Right lobe of liver (tissue), 6 donors: ENCODE measurements around the gene HPSE. TPM values are rescaled to one million over a fixed set of nuclear protein-coding genes. Genes with fewer than 3 reads are reported as not detected.
A peak's percentile ranks its signal among the peaks of the same experiment; 100 is the strongest.

Source experiments
- ATAC-seq, 4 donors: fragments of 200-7000 bp; cut with Tn5 transposase; one replicate each; pipeline ENCODE4 v1.9.1; 2020; ENCODE audit warnings: mild to moderate bottlenecking in 4 of 4, moderate library complexity in 4 of 4
- DNase-seq, 3 donors: peaks; one replicate each; pipeline ENCODE4 v3.0.0-alpha.2; 2020
- H3K27ac ChIP-seq, 3 donors: fragments of 200-600 bp; one replicate each; pipeline ENCODE4 v1.8.0; 2022
- H3K27me3 ChIP-seq, 2 donors: fragments of 200-600 bp; one replicate each; pipeline ENCODE4 v1.8.0; 2022
- H3K36me3 ChIP-seq, 4 donors: fragments of 200-600 bp; sonication (generic) in 1 of 4; one replicate each; pipeline versions ENCODE4 v1.5.1 to v1.8.0; 2017 to 2022; ENCODE audit warnings: control low read depth in 1 of 4
- H3K4me1 ChIP-seq, 4 donors: fragments of 200-600 bp; sonication (generic) in 1 of 4; one replicate each; pipeline versions ENCODE4 v1.5.1 to v1.8.0; 2017 to 2022; ENCODE audit warnings: control low read depth in 1 of 4
- H3K4me3 ChIP-seq, 3 donors: fragments of 200-600 bp; one replicate each; pipeline ENCODE4 v1.8.0; 2022
- H3K9me3 ChIP-seq, 4 donors: fragments of 200-600 bp; sonication (generic) in 1 of 4; one replicate each; pipeline versions ENCODE4 v1.5.1 to v1.8.0; 2017 to 2022; ENCODE audit warnings: control low read depth in 1 of 4
- POLR2A ChIP-seq: fragments of 450-650 bp; IDR thresholded peaks from one replicate; pipeline ENCODE4 v1.6.1; 2017; ENCODE audit warnings: antibody characterized with exemption, mild to moderate bottlenecking
- WGBS: methylation state at CpG from one replicate; pipeline ENCODE4 v1.1.6; 2018; ENCODE audit warnings: low coverage, low lambda C conversion rate; ENCODE audit not compliant: insufficient coverage; ENCODE audit errors: missing lambda C conversion rate; 5-methylcytosine and 5-hydroxymethylcytosine counted together
- intact Hi-C, 2 donors: fragments of 100-400 bp; cut with DNase I; formaldehyde crosslinking; loops; one replicate each; pipeline versions ENCODE4 v1.11.2 to v1.14.1; 2022
- small RNA-seq, 2 experiments: library from RNA; depleted of rRNA; stranded (forward); fragments of <200 nt; gene quantifications; one replicate each; pipeline ENCODE3, GENCODE V24; 2016
- total RNA-seq, 6 experiments: library from RNA; depleted of rRNA in 2 of 6; stranded (reverse); fragments of >200 nt in 2 of 6; fragmentation: NEBNext Ultra II Directional in 3 of 6; extraction: Animal tissue kit (Norgen Biotek cat#: 25700) in 3 of 6; gene quantifications; one replicate each; pipeline versions ENCODE4 v1.1.0 to v1.2.4, GENCODE V29; 2016 to 2023
- TF ChIP-seq, protein P1 (sequence below), 4 donors: fragments of 200-600 bp in 3 of 4; fragments of 450-650 bp in 1 of 4; IDR thresholded peaks; one replicate each; pipeline versions ENCODE4 v1.5.1 to v1.8.0; 2016 to 2022; ENCODE audit warnings: antibody characterized with exemption in 4 of 4, mild to moderate bottlenecking in 2 of 4
- donor health status: DM: no; HTN: yes; CAD: no.
- donor health status: DM: no; HTN: no; CAD: no.
- donor health status: DM: no; HTN: no; CAD: no.
- donor health status: DM: no; HTN: yes; CAD: no.
- donor health status: DM: no; HTN: yes; CAD: no.

The HPSE gene
- total RNA-seq, 6 experiments from 2014 or later = 0.68 to 2.0 (median 1.2) TPM

DNA sequence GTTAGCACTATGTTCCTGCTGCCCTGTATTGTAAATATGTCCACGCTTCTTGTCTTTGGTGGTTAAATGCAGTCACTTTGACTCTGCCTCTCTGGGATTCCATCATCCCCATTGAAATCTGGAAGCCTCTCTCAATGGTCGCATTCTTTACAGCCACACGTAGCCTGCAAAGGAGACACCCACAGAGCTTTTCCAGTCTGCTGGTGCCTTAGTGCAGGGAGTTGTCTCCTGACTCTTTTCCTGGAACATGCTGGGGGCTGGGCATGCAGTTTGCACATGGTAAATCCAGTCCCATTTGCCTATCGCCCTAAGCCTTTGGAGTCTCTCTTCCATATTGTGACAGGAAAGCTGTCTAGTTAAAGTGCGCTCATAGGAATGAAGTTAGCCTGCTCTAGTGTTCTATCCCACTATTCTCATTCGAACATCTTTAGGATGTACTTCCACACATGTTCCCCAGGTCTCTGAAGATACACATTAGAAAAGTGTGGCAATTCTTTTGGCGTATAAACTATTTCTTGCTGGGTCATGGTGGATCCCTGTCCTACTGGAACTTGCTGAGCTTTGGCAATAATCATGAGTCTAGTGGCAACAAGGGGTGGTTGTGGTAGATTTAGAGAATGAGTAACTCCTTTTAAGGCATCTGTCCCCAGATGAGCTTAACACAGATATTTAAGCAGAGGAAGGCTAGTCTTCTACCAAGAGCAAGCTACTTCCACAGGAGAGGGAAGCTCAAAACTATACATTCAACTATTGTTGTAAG is 83.8 kb downstream of the HPSE start:
- H3K4me1 ChIP-seq = no peaks in the 10 kb centered on the region
- intact Hi-C loops = no loop called here
- no peaks in the 10 kb centered on the region for H3K27me3 ChIP-seq
- no peak overlapping the region for H3K27ac ChIP-seq
- ATAC-seq (no peak), DNase-seq (no peak)
- no peaks in the 10 kb centered on the region for H3K9me3 ChIP-seq
- 90% methylated on average over 5 of the region's 7 CpGs for WGBS
- no peak overlapping the region for H3K4me3 ChIP-seq
- no peaks in the 10 kb centered on the region for H3K36me3 ChIP-seq
- TF ChIP-seq, protein P1, sequence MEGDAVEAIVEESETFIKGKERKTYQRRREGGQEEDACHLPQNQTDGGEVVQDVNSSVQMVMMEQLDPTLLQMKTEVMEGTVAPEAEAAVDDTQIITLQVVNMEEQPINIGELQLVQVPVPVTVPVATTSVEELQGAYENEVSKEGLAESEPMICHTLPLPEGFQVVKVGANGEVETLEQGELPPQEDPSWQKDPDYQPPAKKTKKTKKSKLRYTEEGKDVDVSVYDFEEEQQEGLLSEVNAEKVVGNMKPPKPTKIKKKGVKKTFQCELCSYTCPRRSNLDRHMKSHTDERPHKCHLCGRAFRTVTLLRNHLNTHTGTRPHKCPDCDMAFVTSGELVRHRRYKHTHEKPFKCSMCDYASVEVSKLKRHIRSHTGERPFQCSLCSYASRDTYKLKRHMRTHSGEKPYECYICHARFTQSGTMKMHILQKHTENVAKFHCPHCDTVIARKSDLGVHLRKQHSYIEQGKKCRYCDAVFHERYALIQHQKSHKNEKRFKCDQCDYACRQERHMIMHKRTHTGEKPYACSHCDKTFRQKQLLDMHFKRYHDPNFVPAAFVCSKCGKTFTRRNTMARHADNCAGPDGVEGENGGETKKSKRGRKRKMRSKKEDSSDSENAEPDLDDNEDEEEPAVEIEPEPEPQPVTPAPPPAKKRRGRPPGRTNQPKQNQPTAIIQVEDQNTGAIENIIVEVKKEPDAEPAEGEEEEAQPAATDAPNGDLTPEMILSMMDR (IDR thresholded peaks at IDR 0.05) = no peak
- TF ChIP-seq POLR2A = no peak

DNA sequence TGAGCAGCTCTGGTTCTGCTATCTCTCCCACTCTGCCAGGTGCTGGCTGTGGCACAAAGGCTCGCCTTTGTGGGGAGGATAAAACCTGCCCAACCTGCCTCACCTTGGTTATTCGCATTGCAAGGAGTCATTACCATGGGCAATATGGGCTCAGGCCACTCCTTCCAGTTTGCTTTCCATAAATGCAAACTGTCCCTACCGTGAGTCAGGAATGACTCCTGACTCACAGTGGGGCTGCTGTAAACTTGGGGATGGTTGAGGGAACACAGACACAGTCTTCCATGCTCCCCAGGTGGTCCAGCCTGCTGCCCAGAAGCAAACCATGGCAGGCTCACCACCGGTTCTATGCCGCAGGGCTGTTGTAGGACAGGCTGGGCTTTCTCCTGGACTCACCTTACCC is 86.2 kb downstream of the HPSE start:
- H3K36me3 ChIP-seq = no peaks in the 10 kb centered on the region
- DNase-seq = no peak
- no peak for TF ChIP-seq POLR2A
- TF ChIP-seq, protein P1 (IDR thresholded peaks at IDR 0.05) = no peak
- no peaks in the 10 kb centered on the region for H3K4me1 ChIP-seq
- no peaks in the 10 kb centered on the region for H3K27me3 ChIP-seq
- no peaks in the 10 kb centered on the region for H3K9me3 ChIP-seq
- intact Hi-C loops = no loop called here
- no peak overlapping the region for H3K4me3 ChIP-seq
- H3K27ac ChIP-seq = no peak overlapping the region
- no peak for ATAC-seq
- 93% methylated on average over 2 of the region's 5 CpGs for WGBS

DNA sequence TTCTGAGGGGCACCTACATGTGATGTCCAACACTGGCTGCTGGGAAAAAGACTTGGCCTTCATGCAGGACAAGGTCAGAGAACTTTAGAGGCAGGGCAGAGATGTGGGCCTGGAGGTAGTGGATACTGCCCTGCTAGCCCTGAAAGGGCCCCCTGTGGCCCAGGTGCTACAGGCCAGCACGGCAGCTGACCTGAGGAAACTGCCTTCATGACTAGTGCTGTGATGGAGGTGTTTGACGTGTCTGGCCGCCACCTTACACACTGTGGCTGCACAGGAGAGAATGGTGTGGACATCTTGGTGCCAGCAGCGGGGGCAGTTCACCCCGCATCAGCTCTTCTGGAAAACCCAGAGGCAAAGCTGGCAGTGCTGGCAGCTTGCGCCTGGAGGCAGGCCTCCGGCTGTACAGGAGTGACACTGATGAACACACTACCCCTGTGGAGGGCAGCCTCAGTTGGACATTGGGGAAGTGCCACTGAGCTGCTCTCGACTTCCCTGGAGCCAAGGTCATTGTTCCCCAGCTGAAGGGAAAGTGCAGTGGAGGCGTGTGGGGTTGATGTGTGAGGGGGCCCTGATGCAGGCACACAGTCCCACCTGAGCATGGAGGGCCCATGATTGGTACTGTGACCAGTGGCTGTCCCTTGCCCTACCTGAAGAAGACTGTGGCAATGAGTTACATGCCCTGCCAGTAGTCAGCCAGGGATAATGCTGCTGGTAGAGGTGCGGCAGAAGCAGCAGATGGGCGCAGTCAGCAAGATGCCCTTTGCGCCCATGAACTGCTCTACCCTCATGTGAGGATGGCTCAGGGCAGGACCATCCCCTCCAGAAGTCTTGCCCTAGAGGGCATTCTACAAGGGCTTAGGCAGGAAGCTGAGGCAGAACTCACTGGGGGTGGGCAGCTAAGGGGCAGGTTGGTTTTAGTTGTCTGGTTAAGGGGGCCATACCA is 87.0 kb downstream of the HPSE start:
- TF ChIP-seq, protein P1 (IDR thresholded peaks at IDR 0.05) = no peak
- no peak for TF ChIP-seq POLR2A
- no peaks in the 10 kb centered on the region for H3K27me3 ChIP-seq
- no peak overlapping the region for H3K4me3 ChIP-seq
- WGBS = no CpG with 5 or more reads among the region's 12 CpGs
- no peak for DNase-seq
- peak in 3 of 4 donors; percentile 36 to 53 (median 46) for ATAC-seq
- H3K4me1 ChIP-seq = no peaks in the 10 kb centered on the region
- no peak overlapping the region for H3K27ac ChIP-seq
- no peaks in the 10 kb centered on the region for H3K36me3 ChIP-seq
- H3K9me3 ChIP-seq = no peaks in the 10 kb centered on the region
- intact Hi-C loops = no loop called here

Small RNA genes within 50 kb of the gene (small RNA-seq; reads per million reads assigned to genes)
- gene AC114781.5 = 0 reads per million in 2 experiments

Other genes starting within 250 kb of the HPSE start
- 10 to 100 TPM in 4 of 6 experiments, 1 to 10 TPM in 2; 6.0 to 18.9 (median 11.8) TPM for gene PLAC8, start 220.1 kb downstream of the HPSE start, total RNA-seq
- gene COQ2, start 50.0 kb downstream of the HPSE start, total RNA-seq = 10 to 100 TPM in 4 of 6 experiments, 1 to 10 TPM in 2; 6.9 to 15.5 (median 10.6) TPM
- gene HELQ, start 121.0 kb upstream of the HPSE start, total RNA-seq = 1 to 10 TPM; 5.6 to 8.0 (median 7.5) TPM
- gene MRPS18C, start 121.2 kb upstream of the HPSE start, total RNA-seq = 10 to 100 TPM; 22.4 to 29.1 (median 24.1) TPM
- gene ABRAXAS1, start 150.3 kb upstream of the HPSE start, total RNA-seq = 1 to 10 TPM; 1.6 to 3.3 (median 2.6) TPM
- gene GPAT3, start 201.3 kb upstream of the HPSE start, total RNA-seq = 1 to 10 TPM; 5.1 to 9.0 (median 5.7) TPM